CD4-positive, CD25-positive, alpha-beta regulatory T cell (primary cell): Measurements from ENCODE around the gene PSMA2. TPM values are rescaled to one million over a fixed set of nuclear protein-coding genes. Genes with fewer than 3 reads are reported as not detected.

Experiments used
- ATAC-seq, 2 donors: fragments of 150-1000 bp; cut with Tn5 transposase; one replicate each; pipeline ENCODE4 v1.10.0; 2021; ENCODE audit warnings: low read depth in 2 of 2, moderate number of reproducible peaks in 2 of 2, moderate library complexity in 1 of 2
- DNase-seq, 3 donors: peaks; one replicate each; pipeline versions ENCODE4 v3.0.0 to v3.0.0-alpha.2; 2012 to 2022; ENCODE audit warnings: mixed read lengths in 1 of 3
- H3K27ac ChIP-seq: one replicate; pipeline ENCODE4 v1.7.0; 2013; ENCODE audit warnings: mild to moderate bottlenecking, low read length; ENCODE audit not compliant: insufficient read depth, poor library complexity, severe bottlenecking
- H3K27me3 ChIP-seq: one replicate; pipeline ENCODE4 v1.7.0; 2013; ENCODE audit warnings: low read length; ENCODE audit not compliant: control insufficient read depth, insufficient read depth
- H3K36me3 ChIP-seq: one replicate; pipeline ENCODE4 v1.7.0; 2013; ENCODE audit warnings: mild to moderate bottlenecking, low read length, moderate library complexity; ENCODE audit not compliant: control insufficient read depth, insufficient read depth
- H3K4me1 ChIP-seq: 2 replicates; pipeline ENCODE4 v1.7.0; 2013; ENCODE audit warnings: mild to moderate bottlenecking, low read length; ENCODE audit not compliant: insufficient read depth, control insufficient read depth, poor library complexity, severe bottlenecking
- H3K4me3 ChIP-seq: one replicate; pipeline ENCODE4 v1.7.0; 2013; ENCODE audit warnings: low read depth, mild to moderate bottlenecking, low read length, moderate library complexity
- H3K9me3 ChIP-seq, 2 experiments: 1 replicate in 1 of 2; 2 replicates in 1 of 2; pipeline ENCODE4 v1.7.0; 2013; ENCODE audit warnings: low read length in 2 of 2, mild to moderate bottlenecking in 1 of 2, moderate library complexity in 1 of 2; ENCODE audit not compliant: control insufficient read depth in 2 of 2
- H3K27ac Mint-ChIP-seq, 3 donors: one replicate each; pipeline ENCODE4 v1.8.0; 2020 to 2022; ENCODE audit warnings: mild to moderate bottlenecking in 3 of 3, mixed read lengths in 3 of 3, moderate library complexity in 2 of 3
- H3K27me3 Mint-ChIP-seq: one replicate; pipeline ENCODE4 v1.8.0; 2022; ENCODE audit warnings: mild to moderate bottlenecking, mixed read lengths
- H3K36me3 Mint-ChIP-seq: one replicate; pipeline ENCODE4 v1.8.0; 2020; ENCODE audit warnings: mixed read lengths
- H3K4me1 Mint-ChIP-seq, 4 donors: one replicate each; pipeline ENCODE4 v1.8.0; 2020 to 2022; ENCODE audit warnings: mixed read lengths in 4 of 4, mild to moderate bottlenecking in 1 of 4
- H3K4me3 Mint-ChIP-seq, 4 donors: one replicate each; pipeline ENCODE4 v1.8.0; 2020 to 2022; ENCODE audit warnings: mild to moderate bottlenecking in 4 of 4, mixed read lengths in 4 of 4, moderate library complexity in 3 of 4
- H3K9me3 Mint-ChIP-seq, 7 donors: one replicate each; pipeline ENCODE4 v1.8.0; 2020 to 2022; ENCODE audit warnings: mixed read lengths in 7 of 7, mild to moderate bottlenecking in 3 of 7, moderate library complexity in 2 of 7
- polyA plus RNA-seq, 4 donors: library from polyadenylated mRNA; unstranded; fragments of 300-500 nt; fragmentation: Illumina TruSeq; gene quantifications; one replicate each; pipeline ENCODE4 v1.2.3, GENCODE V29; 2021
- total RNA-seq: library from RNA; stranded (reverse); gene quantifications from one replicate; pipeline ENCODE4 v1.2.3, GENCODE V29; 2022

The PSMA2 gene
- total and polyA plus RNA-seq, 5 donors from 2014 or later: 59.1 to 331 (median 270) TPM

- Mint-ChIP-seq H3K36me3 (peaks cover 34% of the 10 kb centered on the region), H3K27ac (peak overlapping the region in 1 of 3 donors; percentile 43), H3K4me1 (peaks cover 29 to 61% (median 47%) of the 10 kb centered on the region in 4 donors), H3K4me3 (no peak overlapping the region), H3K9me3 (no peaks in the 10 kb centered on the region), H3K27me3 (no peaks in the 10 kb centered on the region)
- Histone ChIP-seq H3K4me3 (no peak overlapping the region), H3K27me3 (no peaks in the 10 kb centered on the region), H3K4me1 (peaks cover 29% of the 10 kb centered on the region), H3K9me3 (no peaks in the 10 kb centered on the region), H3K27ac (no peak overlapping the region), H3K36me3 (peaks cover 60% of the 10 kb centered on the region)
- no peak for DNase-seq
- ATAC-seq: no peak
These were observed 5.8 kb downstream of the PSMA2 start for GRCh38 chr7:42926204-42926603.

- ATAC-seq (no peak), DNase-seq (no peak)
- H3K36me3 Mint-ChIP-seq: peaks cover 39% of the 10 kb centered on the region
- peaks cover 28 to 55% (median 45%) of the 10 kb centered on the region in 4 donors for H3K4me1 Mint-ChIP-seq
- Histone ChIP-seq H3K36me3 (peaks cover 66% of the 10 kb centered on the region), H3K27me3 (no peaks in the 10 kb centered on the region), H3K4me1 (peaks cover 23% of the 10 kb centered on the region), H3K27ac (no peak overlapping the region), H3K4me3 (no peak overlapping the region), H3K9me3 (no peaks in the 10 kb centered on the region)
- H3K9me3 Mint-ChIP-seq: no peaks in the 10 kb centered on the region
- no peak overlapping the region for H3K27ac Mint-ChIP-seq
- H3K4me3 Mint-ChIP-seq: no peak overlapping the region
- no peaks in the 10 kb centered on the region for H3K27me3 Mint-ChIP-seq
These were observed 6.3 kb downstream of the PSMA2 start for GRCh38 chr7:42925630-42926029.

- no peaks in the 10 kb centered on the region for H3K27me3 ChIP-seq
- H3K36me3 ChIP-seq: peaks cover 79% of the 10 kb centered on the region
- DNase-seq (no peak), ATAC-seq (no peak)
- no peaks in the 10 kb centered on the region for H3K9me3 ChIP-seq
- peaks cover 10% of the 10 kb centered on the region for H3K4me1 ChIP-seq
- no peak overlapping the region for H3K27ac Mint-ChIP-seq
- H3K4me1 Mint-ChIP-seq: peaks cover 21 to 43% (median 39%) of the 10 kb centered on the region in 4 donors
- no peak overlapping the region for H3K27ac ChIP-seq
- H3K4me3 ChIP-seq: no peak overlapping the region
- H3K27me3 Mint-ChIP-seq: no peaks in the 10 kb centered on the region
- peaks cover 49% of the 10 kb centered on the region for H3K36me3 Mint-ChIP-seq
- H3K9me3 Mint-ChIP-seq: no peaks in the 10 kb centered on the region
- H3K4me3 Mint-ChIP-seq: no peak overlapping the region
These were observed 7.6 kb downstream of the PSMA2 start for GRCh38 chr7:42924223-42924838.

DNA sequence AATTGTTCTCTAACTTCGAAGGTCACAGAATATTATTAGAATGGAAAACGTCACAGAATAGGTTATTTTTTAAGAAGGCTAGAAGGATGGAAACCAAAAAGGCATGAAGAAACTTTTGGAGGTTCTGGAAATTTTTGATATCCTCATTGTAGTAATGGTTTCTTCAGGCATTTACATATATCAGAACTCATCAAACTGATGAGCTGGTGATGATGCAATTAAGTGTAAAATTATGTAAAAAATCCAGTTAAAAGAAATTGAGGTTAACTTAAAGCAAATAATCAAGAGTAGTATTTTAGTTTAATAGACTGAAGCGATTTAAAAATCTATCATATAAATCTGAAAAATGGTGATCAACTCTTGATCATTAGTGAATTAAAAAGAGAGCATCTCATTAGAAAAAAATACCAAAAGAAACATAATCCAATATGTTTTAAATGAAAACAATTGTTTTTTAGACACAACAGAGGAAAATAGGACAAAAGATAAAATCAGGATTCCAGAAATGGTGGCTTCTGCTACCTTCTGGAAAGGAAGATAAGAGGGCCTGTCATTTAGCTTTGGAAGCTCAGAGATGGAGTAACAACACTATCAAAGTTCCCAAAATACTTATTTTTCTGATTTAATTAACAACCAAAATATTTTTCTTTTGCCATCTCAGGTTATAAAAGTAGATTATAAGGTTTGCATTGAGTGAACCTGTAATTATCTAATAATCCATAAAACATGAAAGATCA lies 9.8 kb downstream of the PSMA2 start:
- ATAC-seq (no peak), DNase-seq (no peak)
- peaks cover 96% of the 10 kb centered on the region for H3K36me3 ChIP-seq
- no peaks in the 10 kb centered on the region for H3K9me3 ChIP-seq
- H3K4me1 ChIP-seq: no peaks in the 10 kb centered on the region
- Mint-ChIP-seq H3K27ac (peak overlapping the region in 1 of 3 donors; percentile 66), H3K4me1 (peaks cover 20 to 25% (median 22%) of the 10 kb centered on the region in 4 donors), H3K4me3 (no peak overlapping the region), H3K27me3 (no peaks in the 10 kb centered on the region), H3K36me3 (peaks cover 54% of the 10 kb centered on the region), H3K9me3 (no peaks in the 10 kb centered on the region)
- no peak overlapping the region for H3K4me3 ChIP-seq
- no peaks in the 10 kb centered on the region for H3K27me3 ChIP-seq
- H3K27ac ChIP-seq: no peak overlapping the region

DNA sequence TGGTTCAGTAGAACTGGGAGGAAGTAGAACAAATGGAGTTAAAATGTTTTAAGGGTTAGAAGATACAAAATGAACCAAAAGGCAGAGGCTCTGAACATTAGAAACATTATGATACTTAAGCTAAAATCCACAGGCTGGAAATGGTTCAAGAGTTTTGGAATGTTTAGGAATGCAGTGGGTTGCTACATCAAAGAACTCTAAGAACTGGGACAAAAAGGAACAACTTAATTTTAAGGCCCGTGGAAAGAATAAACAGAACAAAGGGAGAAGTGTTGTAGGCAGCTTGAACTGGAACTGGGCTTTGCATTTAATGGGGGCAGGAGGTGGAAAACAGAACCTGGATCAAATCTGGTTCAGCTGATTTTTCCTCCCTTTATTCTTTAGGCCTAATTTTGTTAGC lies 16.6 kb downstream of the PSMA2 start:
- Histone ChIP-seq H3K36me3 (peaks cover 42% of the 10 kb centered on the region), H3K27me3 (no peaks in the 10 kb centered on the region), H3K4me3 (no peak overlapping the region), H3K27ac (no peak overlapping the region), H3K9me3 (no peaks in the 10 kb centered on the region), H3K4me1 (peaks cover 14% of the 10 kb centered on the region)
- Mint-ChIP-seq H3K9me3 (peaks cover 0 to 1% (median 0%) of the 10 kb centered on the region in 7 donors), H3K27ac (peak overlapping the region in 2 of 3 donors; percentile 68 to 90), H3K4me1 (peaks cover 0 to 21% (median 20%) of the 10 kb centered on the region in 4 donors), H3K27me3 (no peaks in the 10 kb centered on the region), H3K36me3 (peaks cover 28% of the 10 kb centered on the region), H3K4me3 (peak overlapping the region in 1 of 4 donors; percentile 43)
- ATAC-seq (no peak), DNase-seq (no peak)

- ATAC-seq: no peak
These were observed 17.4 kb downstream of the PSMA2 start for GRCh38 chr7:42914421-42915045.

GRCh38 chr7:42914009-42914408 lies 18.0 kb downstream of the PSMA2 start:
- Mint-ChIP-seq H3K27ac (peak overlapping the region in 2 of 3 donors; percentile 15 to 23), H3K4me3 (peak overlapping the region in 1 of 4 donors; percentile 96), H3K27me3 (no peaks in the 10 kb centered on the region), H3K4me1 (peaks cover 0 to 31% (median 25%) of the 10 kb centered on the region in 4 donors), H3K36me3 (peaks cover 25% of the 10 kb centered on the region), H3K9me3 (peaks cover 0 to 1% (median 0%) of the 10 kb centered on the region in 7 donors)
- DNase-seq: no peak
- no peaks in the 10 kb centered on the region for H3K9me3 ChIP-seq
- ATAC-seq: no peak
- H3K27ac ChIP-seq: no peak overlapping the region
- peaks cover 14% of the 10 kb centered on the region for H3K4me1 ChIP-seq
- H3K27me3 ChIP-seq: no peaks in the 10 kb centered on the region
- no peak overlapping the region for H3K4me3 ChIP-seq
- peaks cover 29% of the 10 kb centered on the region for H3K36me3 ChIP-seq

More at GRCh38 chr7:42914421-42915045, 17.4 kb downstream of the PSMA2 start:
- no peak for DNase-seq
- H3K4me1 ChIP-seq: peaks cover 14% of the 10 kb centered on the region
- H3K4me1 Mint-ChIP-seq: peaks cover 0 to 29% (median 24%) of the 10 kb centered on the region in 4 donors
- H3K27me3 Mint-ChIP-seq: no peaks in the 10 kb centered on the region
- no peaks in the 10 kb centered on the region for H3K27me3 ChIP-seq
- peaks cover 0 to 1% (median 0%) of the 10 kb centered on the region in 7 donors for H3K9me3 Mint-ChIP-seq
- H3K4me3 Mint-ChIP-seq: peak overlapping the region in 2 of 4 donors; percentile 13 to 43
- H3K27ac ChIP-seq: no peak overlapping the region
- H3K9me3 ChIP-seq: no peaks in the 10 kb centered on the region
- peaks cover 34% of the 10 kb centered on the region for H3K36me3 ChIP-seq
- peak overlapping the region in 2 of 3 donors; percentile 23 to 68 for H3K27ac Mint-ChIP-seq
- H3K36me3 Mint-ChIP-seq: peaks cover 30% of the 10 kb centered on the region
- H3K4me3 ChIP-seq: no peak overlapping the region
